GM12878 (cell line): Measurements from ENCODE around the gene TRMO. TPM values are rescaled to one million over a fixed set of nuclear protein-coding genes. Genes with fewer than 3 reads are reported as not detected.

ENCODE experiments used
- ATAC-seq: fragments of 200-7000 bp; cut with Tn5 transposase; 3 replicates; pipeline ENCODE4 v1.9.1; 2020; ENCODE audit warnings: mild to moderate bottlenecking, moderate library complexity
- BruUV-seq: library from RNA; stranded (reverse); fragments of 400-500 nt; replicated peaks from 2 replicates; lab custom pipeline; 2021; lab: Mats Ljungman, UMichigan
- CTCF ChIA-PET: fragments of 300-600 bp; sonication (Branson Sonifier 250); formaldehyde crosslinking; extraction: SDS; loops from one replicate; lab custom pipeline; 2021; ENCODE audit warnings: inconsistent platforms; lab: Yijun Ruan, JAX
- POLR2A ChIA-PET: fragments of 350-600 bp; formaldehyde crosslinking; extraction: SDS; loops from one replicate; lab custom pipeline; 2021; ENCODE audit warnings: inconsistent platforms; lab: Charles Lee
- RAD21 ChIA-PET: fragments of 300-600 bp; sonication (Branson Sonifier 250); formaldehyde crosslinking; loops from one replicate; lab custom pipeline; 2023; ENCODE audit warnings: antibody characterized with exemption; ENCODE audit not compliant: unreplicated experiment; lab: Charles Lee
- SMC1A ChIA-PET: fragments of 300-600 bp; sonication (Branson Sonifier 250); formaldehyde crosslinking; loops from one replicate; lab custom pipeline; 2023; ENCODE audit not compliant: unreplicated experiment, uncharacterized antibody; lab: Charles Lee
- DNase-seq: peaks from one replicate; pipeline ENCODE4 v3.0.0-alpha.2; 2011; ENCODE audit warnings: low read depth, low spot score
- FAIRE-seq: peaks from 3 replicates; lab custom pipeline; 2011; peaks lifted over from hg19 to GRCh38; lab: Jason Lieb, UNC
- H2AFZ ChIP-seq: 2 replicates; pipeline ENCODE4 v1.6.0; 2011; ENCODE audit warnings: low read depth, low read length, control low read depth; ENCODE audit not compliant: control insufficient read depth
- H3K27ac ChIP-seq: 2 replicates; pipeline ENCODE4 v1.5.1; 2011; ENCODE audit warnings: control low read depth; ENCODE audit not compliant: control insufficient read depth, insufficient read depth
- H3K27me3 ChIP-seq, 2 experiments: replicated peaks in 1 of 2; 2 replicates each; pipeline versions ENCODE4 v1.6.0 to v1.6.1; 2011; ENCODE audit warnings: low read length in 1 of 2; ENCODE audit not compliant: control insufficient read depth in 2 of 2, insufficient read depth in 2 of 2
- H3K36me3 ChIP-seq, 2 experiments: 2 replicates each; pipeline ENCODE4 v1.5.1; 2011; ENCODE audit warnings: low read length in 1 of 2; ENCODE audit not compliant: control insufficient read depth in 2 of 2, insufficient read depth in 2 of 2
- H3K4me1 ChIP-seq: 2 replicates; pipeline ENCODE4 v1.6.1; 2011; ENCODE audit warnings: mild to moderate bottlenecking, low read length, moderate library complexity, mixed read lengths; ENCODE audit not compliant: control insufficient read depth, insufficient read depth
- H3K4me2 ChIP-seq: 2 replicates; pipeline ENCODE4 v1.6.0; 2011; ENCODE audit warnings: control low read depth; ENCODE audit not compliant: control insufficient read depth, insufficient read depth
- H3K4me3 ChIP-seq: fragments of 200-600 bp; sonication (generic); 2 replicates; pipeline ENCODE4 v1.5.1; 2016
- H3K79me2 ChIP-seq: 2 replicates; pipeline ENCODE4 v1.6.0; 2011; ENCODE audit warnings: low read length; ENCODE audit not compliant: control insufficient read depth, insufficient read depth
- H3K9ac ChIP-seq: 2 replicates; pipeline ENCODE4 v1.8.0; 2011; ENCODE audit warnings: low read length, control low read depth, mixed read lengths; ENCODE audit not compliant: control insufficient read depth, insufficient read depth
- H3K9me3 ChIP-seq: replicated peaks from 3 replicates; pipeline ENCODE4 v1.5.1; 2011; ENCODE audit warnings: mild to moderate bottlenecking, low read length; ENCODE audit not compliant: control insufficient read depth, insufficient read depth
- H4K20me1 ChIP-seq: 2 replicates; pipeline ENCODE4 v1.6.0; 2011; ENCODE audit not compliant: control insufficient read depth, insufficient read depth
- BACH1 ChIP-seq: fragments of 450-650 bp; IDR thresholded peaks from 2 replicates; pipeline ENCODE4 v1.6.1; 2017; ENCODE audit warnings: mild to moderate bottlenecking, borderline replicate concordance
- EGR1 ChIP-seq, 2 experiments: IDR thresholded peaks; 1 replicate in 1 of 2; 2 replicates in 1 of 2; pipeline ENCODE4 v1.6.1; 2011 to 2012; ENCODE audit warnings: low read depth in 2 of 2, low read length in 2 of 2, borderline replicate concordance in 1 of 2, mild to moderate bottlenecking in 1 of 2, moderate library complexity in 1 of 2
- GATAD2B ChIP-seq: fragments of 450-650 bp; conservative IDR thresholded peaks from 2 replicates; pipeline ENCODE4 v1.6.1; 2017; ENCODE audit warnings: low read depth, mild to moderate bottlenecking, moderate library complexity
- KDM1A ChIP-seq: fragments of 200-600 bp; sonication (generic); IDR thresholded peaks from 2 replicates; pipeline ENCODE4 v1.6.1; 2016; ENCODE audit warnings: borderline replicate concordance
- RCOR1 ChIP-seq: conservative IDR thresholded peaks from 2 replicates; pipeline ENCODE4 v1.6.1; 2012; ENCODE audit warnings: low read depth, low read length, improper control_type of control experiment
- ZBTB11 ChIP-seq: fragments of 450-650 bp; formaldehyde crosslinking; IDR thresholded peaks from 2 replicates; pipeline ENCODE4 v1.5.0; 2022; ENCODE audit warnings: mild to moderate bottlenecking, missing genetic modification characterization
- ZBTB4 ChIP-seq: fragments of 450-650 bp; formaldehyde crosslinking; IDR thresholded peaks from 2 replicates; pipeline ENCODE4 v1.4.0; 2022; ENCODE audit warnings: mild to moderate bottlenecking, moderate library complexity
- WGBS: methylation state at CpG from one replicate; pipeline ENCODE4 v1.1.6; 2016; ENCODE audit warnings: low lambda C conversion rate; ENCODE audit not compliant: insufficient replicate concordance, insufficient coverage; ENCODE audit errors: missing lambda C conversion rate; 5-methylcytosine and 5-hydroxymethylcytosine counted together
- in situ Hi-C: fragments of 300-500 bp; cut with MboI; formaldehyde crosslinking; loops from 9 replicates; pipeline ENCODE4 v1.14.3; 2018; ENCODE audit warnings: mixed read lengths
- intact Hi-C: fragments of 100-400 bp; cut with micrococcal nuclease; formaldehyde crosslinking; loops from one replicate; pipeline ENCODE4 v1.14.2; 2022; ENCODE audit not compliant: unreplicated experiment
- polyA plus RNA-seq, 11 experiments: library from polyadenylated mRNA; depleted of rRNA in 4 of 11; unstranded in 6 of 11; stranded (reverse) in 5 of 11; fragments of >200 nt; fragmentation: Nextera tagmentation in 4 of 11; fragmentation: Illumina TruSeq in 1 of 11; extraction: Ambion mirVana in 4 of 11; extraction: Trizol in 1 of 11; gene quantifications; 1 replicate in 1 of 11; 2 replicates in 10 of 11; pipeline versions ENCODE4 v1.2.1 to v1.2.3, GENCODE V29; 2011 to 2016; ENCODE audit warnings: inconsistent platforms in 2 of 11, missing spikeins in 2 of 11, low read depth in 1 of 11
- total RNA-seq, 4 experiments: library from RNA; depleted of rRNA in 3 of 4; stranded (reverse); fragments of >200 nt in 3 of 4; fragmentation: Illumina TruSeq in 1 of 4; extraction: Trizol in 1 of 4; gene quantifications; 2 replicates each; pipeline versions ENCODE4 v1.2.1 to v1.2.3, GENCODE V29; 2013 to 2021
- TF ChIP-seq, protein P1 (sequence below): IDR thresholded peaks from 2 replicates; pipeline ENCODE4 v1.6.1; 2012; ENCODE audit warnings: low read depth, low read length, improper control_type of control experiment
- TF ChIP-seq, protein P2 (sequence below): fragments of 150-350 bp; IDR thresholded peaks from 2 replicates; pipeline ENCODE4 v1.6.1; 2016; ENCODE audit warnings: low read depth, low read length

Gene TRMO
- total and polyA plus RNA-seq, 10 of the 15 experiments (the other 5 are each of a cell fraction or from before 2014, with no cell fraction given): 5.8 to 23.6 (median 15.3) TPM

DNA sequence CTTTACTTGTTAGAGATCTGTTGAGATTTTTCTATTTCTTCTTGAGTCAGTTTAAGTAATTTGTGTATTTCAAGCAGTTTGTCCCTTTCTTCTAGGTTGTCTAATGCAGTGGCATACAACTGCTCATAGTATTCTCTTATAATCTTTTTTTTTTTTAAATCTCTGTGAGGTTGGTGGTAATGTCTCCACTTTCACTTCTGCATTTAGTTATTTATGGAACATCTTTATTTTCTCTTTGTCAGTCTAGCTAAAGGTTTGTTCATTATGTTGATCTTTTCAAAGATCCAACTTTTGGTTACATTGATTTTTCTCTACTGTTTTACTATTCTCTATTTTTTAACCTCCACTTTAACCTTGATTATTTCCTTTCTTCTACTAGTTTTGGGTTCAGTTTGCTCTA, 55.5 kb downstream of the TRMO start (continued):
- no peak for TF ChIP-seq ZBTB4 (CRISPR knock-in tag)
- TF ChIP-seq GATAD2B: no peak
- no peak for TF ChIP-seq EGR1 (IDR thresholded peaks at IDR 0.05; ENCODE audit: borderline replicate concordance in 1 of 2, low read depth in 2 of 2, low read length in 2 of 2)
- TF ChIP-seq RCOR1: 0 out of 2 replicates have a peak, but pooled peaks have one; percentile 45

DNA sequence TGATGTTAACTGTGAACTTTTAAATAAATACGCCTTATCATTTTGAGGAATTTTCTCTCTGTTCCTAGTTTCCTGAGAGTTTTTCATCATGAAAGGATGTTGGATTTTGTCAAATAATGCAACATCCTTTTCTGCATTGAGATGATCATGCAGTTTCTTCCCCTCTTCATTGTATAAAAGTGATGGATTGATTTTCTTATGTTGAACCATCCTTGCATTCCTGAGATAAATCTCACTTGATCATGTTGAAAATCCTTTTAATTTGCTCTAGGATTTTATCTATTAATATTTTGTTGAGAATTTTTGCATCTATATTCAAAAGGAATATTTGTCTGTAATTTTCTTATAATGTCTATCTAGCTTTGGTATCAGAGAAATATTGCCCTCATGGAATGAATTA, 56.0 kb downstream of the TRMO start:
- DNase-seq (no peak), ATAC-seq (no peak), FAIRE-seq (peak; percentile 81)
- H3K27me3 ChIP-seq: peaks cover 0 to 2% of the 10 kb centered on the region in 2 experiments; a peak in 1 of 4 replicates
- 93% methylated on average over 1 of the region's 1 CpG for WGBS
- no peaks in the 10 kb centered on the region for H4K20me1 ChIP-seq
- ChIA-PET RAD21 (no interaction called here), SMC1A (interaction anchor here (0.7 to 1.4 kb wide), 2 partner anchors 20 to 113 kb away, joined by 3 to 5 read pairs; no protein-coding TSS in a partner anchor), POLR2A (no interaction called here), CTCF (interaction anchor here (1.0 to 1.6 kb wide), 3 partner anchors 22 to 56 kb away, joined by 3 to 4 read pairs (median 4); partner anchors contain the start of gene TRMO)
- peaks cover 4% of the 10 kb centered on the region; the same call in 2 of the 3 replicates for H3K9me3 ChIP-seq
- H2AFZ ChIP-seq: no peak overlapping the region
- no TSS peak for BruUV-seq
- H3K4me2 ChIP-seq: no peak overlapping the region
- in situ Hi-C loops: no loop called here
- no peaks in the 10 kb centered on the region for H3K36me3 ChIP-seq
- H3K4me1 ChIP-seq: peaks cover 6% of the 10 kb centered on the region; the same call in 1 of the 2 replicates
- intact Hi-C loops: no loop called here
- H3K9ac ChIP-seq: no peak overlapping the region
- H3K79me2 ChIP-seq: no peaks in the 10 kb centered on the region
- H3K27ac ChIP-seq: no peak overlapping the region
- no peak overlapping the region for H3K4me3 ChIP-seq
- TF ChIP-seq, protein P1, sequence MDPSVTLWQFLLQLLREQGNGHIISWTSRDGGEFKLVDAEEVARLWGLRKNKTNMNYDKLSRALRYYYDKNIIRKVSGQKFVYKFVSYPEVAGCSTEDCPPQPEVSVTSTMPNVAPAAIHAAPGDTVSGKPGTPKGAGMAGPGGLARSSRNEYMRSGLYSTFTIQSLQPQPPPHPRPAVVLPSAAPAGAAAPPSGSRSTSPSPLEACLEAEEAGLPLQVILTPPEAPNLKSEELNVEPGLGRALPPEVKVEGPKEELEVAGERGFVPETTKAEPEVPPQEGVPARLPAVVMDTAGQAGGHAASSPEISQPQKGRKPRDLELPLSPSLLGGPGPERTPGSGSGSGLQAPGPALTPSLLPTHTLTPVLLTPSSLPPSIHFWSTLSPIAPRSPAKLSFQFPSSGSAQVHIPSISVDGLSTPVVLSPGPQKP: no peak
- TF ChIP-seq KDM1A: no peak
- no peak for TF ChIP-seq RCOR1
- no peak for TF ChIP-seq BACH1
- TF ChIP-seq ZBTB11 (CRISPR knock-in tag): no peak
- TF ChIP-seq, protein P2, sequence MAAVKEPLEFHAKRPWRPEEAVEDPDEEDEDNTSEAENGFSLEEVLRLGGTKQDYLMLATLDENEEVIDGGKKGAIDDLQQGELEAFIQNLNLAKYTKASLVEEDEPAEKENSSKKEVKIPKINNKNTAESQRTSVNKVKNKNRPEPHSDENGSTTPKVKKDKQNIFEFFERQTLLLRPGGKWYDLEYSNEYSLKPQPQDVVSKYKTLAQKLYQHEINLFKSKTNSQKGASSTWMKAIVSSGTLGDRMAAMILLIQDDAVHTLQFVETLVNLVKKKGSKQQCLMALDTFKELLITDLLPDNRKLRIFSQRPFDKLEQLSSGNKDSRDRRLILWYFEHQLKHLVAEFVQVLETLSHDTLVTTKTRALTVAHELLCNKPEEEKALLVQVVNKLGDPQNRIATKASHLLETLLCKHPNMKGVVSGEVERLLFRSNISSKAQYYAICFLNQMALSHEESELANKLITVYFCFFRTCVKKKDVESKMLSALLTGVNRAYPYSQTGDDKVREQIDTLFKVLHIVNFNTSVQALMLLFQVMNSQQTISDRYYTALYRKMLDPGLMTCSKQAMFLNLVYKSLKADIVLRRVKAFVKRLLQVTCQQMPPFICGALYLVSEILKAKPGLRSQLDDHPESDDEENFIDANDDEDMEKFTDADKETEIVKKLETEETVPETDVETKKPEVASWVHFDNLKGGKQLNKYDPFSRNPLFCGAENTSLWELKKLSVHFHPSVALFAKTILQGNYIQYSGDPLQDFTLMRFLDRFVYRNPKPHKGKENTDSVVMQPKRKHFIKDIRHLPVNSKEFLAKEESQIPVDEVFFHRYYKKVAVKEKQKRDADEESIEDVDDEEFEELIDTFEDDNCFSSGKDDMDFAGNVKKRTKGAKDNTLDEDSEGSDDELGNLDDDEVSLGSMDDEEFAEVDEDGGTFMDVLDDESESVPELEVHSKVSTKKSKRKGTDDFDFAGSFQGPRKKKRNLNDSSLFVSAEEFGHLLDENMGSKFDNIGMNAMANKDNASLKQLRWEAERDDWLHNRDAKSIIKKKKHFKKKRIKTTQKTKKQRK: no peak
